ENCODE results near the gene SP9.

- TF ChIP-seq CTCF (IDR thresholded peaks at IDR 0.05) (no peak), POLR2A (IDR thresholded peaks at IDR 0.05) (no peak)
Measured at GRCh38 chr2:174350018-174350417, 15.3 kb downstream of the SP9 start.
